GM12865 (cell line): ENCODE measurements around the gene BMPR1A.

Experiments used
- DNase-seq: peaks from one replicate; pipeline ENCODE4 v3.0.0; 2010; ENCODE audit warnings: low read depth
- H3K4me3 ChIP-seq: 2 replicates; pipeline ENCODE4 v1.5.1; 2011; ENCODE audit warnings: mild to moderate bottlenecking, low read depth, low read length, control low read depth
- TF ChIP-seq, protein P1 (sequence below): IDR thresholded peaks from 2 replicates; pipeline ENCODE4 v1.5.1; 2011; ENCODE audit warnings: low read length, control low read depth, low read depth, inconsistent platforms; ENCODE audit not compliant: insufficient read depth; ENCODE audit errors: missing control alignments

BMPR1A gene

DNA sequence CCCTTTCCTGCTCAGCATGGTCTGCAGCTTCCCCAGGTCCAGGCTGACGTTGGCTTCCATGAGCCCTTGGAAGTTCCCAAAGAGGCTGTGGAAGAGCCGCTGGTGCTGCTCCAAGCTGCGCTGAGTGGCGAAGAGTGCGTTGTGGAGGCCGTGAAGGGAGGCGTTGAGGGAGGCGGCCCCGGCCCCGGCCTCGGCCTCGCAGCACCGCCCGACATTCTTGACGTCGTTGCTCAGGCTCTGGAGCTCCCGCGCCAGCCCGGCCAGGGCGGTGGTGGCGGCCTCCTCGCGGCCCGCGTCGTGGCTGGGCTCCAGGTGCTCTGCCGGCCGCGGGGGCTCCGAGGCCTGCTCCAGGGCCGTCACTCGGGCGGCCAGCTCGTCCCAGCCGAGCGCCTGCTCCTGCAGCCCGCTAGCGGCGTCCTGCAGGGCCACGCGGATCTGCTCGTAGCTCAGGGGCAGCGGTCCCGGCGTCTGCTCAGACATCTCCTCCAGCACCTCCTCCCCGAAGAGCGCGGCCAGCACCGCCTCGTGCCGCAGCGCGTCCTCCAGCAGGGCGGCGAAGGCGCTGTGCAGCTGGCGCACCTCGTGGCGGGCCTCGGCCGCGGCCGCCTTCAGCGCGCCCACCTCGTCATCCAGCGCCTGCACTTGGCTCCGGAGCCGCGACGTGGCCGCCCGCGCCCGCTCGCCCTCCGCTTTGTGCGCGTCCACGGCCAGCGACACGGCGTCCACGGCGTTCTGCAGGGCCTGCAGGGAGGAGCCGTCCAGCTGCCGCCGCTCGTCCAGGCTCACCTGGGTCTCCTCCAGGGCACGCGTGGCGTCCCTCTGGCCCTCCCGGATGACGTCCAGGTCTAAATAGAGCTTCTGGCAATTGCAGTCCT lies 186.3 kb downstream of the BMPR1A start:
- TF ChIP-seq, protein P1, sequence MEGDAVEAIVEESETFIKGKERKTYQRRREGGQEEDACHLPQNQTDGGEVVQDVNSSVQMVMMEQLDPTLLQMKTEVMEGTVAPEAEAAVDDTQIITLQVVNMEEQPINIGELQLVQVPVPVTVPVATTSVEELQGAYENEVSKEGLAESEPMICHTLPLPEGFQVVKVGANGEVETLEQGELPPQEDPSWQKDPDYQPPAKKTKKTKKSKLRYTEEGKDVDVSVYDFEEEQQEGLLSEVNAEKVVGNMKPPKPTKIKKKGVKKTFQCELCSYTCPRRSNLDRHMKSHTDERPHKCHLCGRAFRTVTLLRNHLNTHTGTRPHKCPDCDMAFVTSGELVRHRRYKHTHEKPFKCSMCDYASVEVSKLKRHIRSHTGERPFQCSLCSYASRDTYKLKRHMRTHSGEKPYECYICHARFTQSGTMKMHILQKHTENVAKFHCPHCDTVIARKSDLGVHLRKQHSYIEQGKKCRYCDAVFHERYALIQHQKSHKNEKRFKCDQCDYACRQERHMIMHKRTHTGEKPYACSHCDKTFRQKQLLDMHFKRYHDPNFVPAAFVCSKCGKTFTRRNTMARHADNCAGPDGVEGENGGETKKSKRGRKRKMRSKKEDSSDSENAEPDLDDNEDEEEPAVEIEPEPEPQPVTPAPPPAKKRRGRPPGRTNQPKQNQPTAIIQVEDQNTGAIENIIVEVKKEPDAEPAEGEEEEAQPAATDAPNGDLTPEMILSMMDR = no peak
- H3K4me3 ChIP-seq = no peak overlapping the region
- no peak for DNase-seq

GRCh38 chr10:86943316-86944030 lies 187.1 kb downstream of the BMPR1A start:
- DNase-seq = no peak
- TF ChIP-seq, protein P1 = no peak

GRCh38 chr10:86944031-86944419 lies 187.6 kb downstream of the BMPR1A start:
- TF ChIP-seq, protein P1 = no peak
- no peak overlapping the region for H3K4me3 ChIP-seq
- no peak for DNase-seq

More at GRCh38 chr10:86943316-86944030, 187.1 kb downstream of the BMPR1A start:
- no peak overlapping the region for H3K4me3 ChIP-seq

DNA sequence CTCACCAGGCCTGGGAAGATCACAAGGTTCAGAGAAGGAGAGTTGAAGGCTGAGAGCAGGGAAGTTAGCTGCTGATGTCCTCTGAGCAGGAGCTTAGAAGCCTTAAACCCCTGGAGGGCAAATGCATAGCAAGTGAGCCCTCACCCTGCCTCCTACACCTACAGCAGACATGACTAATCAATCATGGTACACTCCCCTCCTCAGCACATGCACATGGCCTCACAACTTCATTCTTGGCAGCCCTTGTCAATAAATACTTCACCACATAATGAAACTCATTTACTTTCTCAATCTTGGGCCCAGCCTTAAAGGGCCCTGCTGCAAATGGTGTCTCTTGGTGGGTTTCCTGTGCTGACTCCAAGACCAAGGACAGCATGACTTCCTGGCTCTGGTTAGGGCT lies 188.1 kb downstream of the BMPR1A start:
- DNase-seq = no peak
- no peak overlapping the region for H3K4me3 ChIP-seq
- TF ChIP-seq, protein P1 = no peak

DNA sequence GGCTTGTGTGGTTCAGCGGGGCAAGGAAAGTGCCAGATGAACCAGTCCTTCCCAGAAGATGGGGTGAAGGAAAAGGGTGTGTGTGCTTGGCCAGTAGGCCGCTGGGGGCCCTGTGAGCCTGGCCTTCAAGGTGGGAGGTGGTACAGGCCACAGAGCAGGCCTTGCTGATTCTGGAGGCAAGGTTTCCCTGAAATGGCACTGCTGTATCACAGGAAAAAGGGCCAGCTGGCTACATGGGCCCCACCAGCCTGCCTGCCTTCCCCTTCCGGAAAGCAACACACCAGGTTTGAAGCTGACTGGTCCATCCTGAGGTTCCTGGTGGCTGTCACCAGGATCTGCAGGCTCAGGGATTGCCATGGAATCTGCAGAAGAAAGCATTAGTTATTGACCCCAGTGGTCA lies 188.5 kb downstream of the BMPR1A start:
- no peak overlapping the region for H3K4me3 ChIP-seq
- TF ChIP-seq, protein P1 = no peak
- no peak for DNase-seq

- H3K4me3 ChIP-seq = no peak overlapping the region
- TF ChIP-seq, protein P1 = no peak
- no peak for DNase-seq
These were observed 189.2 kb downstream of the BMPR1A start for GRCh38 chr10:86945361-86946212.
